H9 (cell line): ENCODE measurements around the gene ZNF160. TPM values are rescaled to one million over a fixed set of nuclear protein-coding genes. Genes with fewer than 3 reads are reported as not detected.

ENCODE experiments used
- DNase-seq: peaks from one replicate; pipeline ENCODE4 v3.0.0-alpha.2; 2017
- H2AFZ ChIP-seq: one replicate; pipeline ENCODE4 v1.6.1; 2013; ENCODE audit warnings: mild to moderate bottlenecking, low read length, control low read depth, moderate library complexity
- H2AK5ac ChIP-seq: 2 replicates; pipeline ENCODE4 v1.6.1; 2013; ENCODE audit warnings: low read length, control low read depth, mixed read lengths; ENCODE audit not compliant: insufficient read length
- H2BK120ac ChIP-seq: one replicate; pipeline ENCODE4 v1.6.1; 2013; ENCODE audit warnings: low read depth, mild to moderate bottlenecking, low read length, control low read depth, inconsistent platforms; ENCODE audit not compliant: poor library complexity, severe bottlenecking
- H2BK12ac ChIP-seq: 2 replicates; pipeline ENCODE4 v1.6.1; 2013; ENCODE audit warnings: low read length, control low read depth, mixed read lengths, low read depth; ENCODE audit not compliant: insufficient read length
- H2BK15ac ChIP-seq: 2 replicates; pipeline ENCODE4 v1.6.1; 2013; ENCODE audit warnings: low read depth, low read length, control low read depth
- H2BK20ac ChIP-seq: one replicate; pipeline ENCODE4 v1.6.1; 2013; ENCODE audit warnings: low read depth, mild to moderate bottlenecking, low read length, control low read depth, inconsistent platforms; ENCODE audit not compliant: poor library complexity, severe bottlenecking
- H2BK5ac ChIP-seq: 2 replicates; pipeline ENCODE4 v1.6.1; 2013; ENCODE audit warnings: low read length, control low read depth, mixed read lengths; ENCODE audit not compliant: insufficient read length
- H3K14ac ChIP-seq: 2 replicates; pipeline ENCODE4 v1.6.1; 2013; ENCODE audit warnings: low read length, control low read depth; ENCODE audit not compliant: insufficient read depth
- H3K18ac ChIP-seq: 2 replicates; pipeline ENCODE4 v1.6.1; 2013; ENCODE audit warnings: low read depth, mild to moderate bottlenecking, mixed read lengths, low read length, control low read depth; ENCODE audit not compliant: insufficient read length
- H3K23ac ChIP-seq: 2 replicates; pipeline ENCODE4 v1.6.1; 2013; ENCODE audit warnings: low read length, control low read depth, mixed read lengths, low read depth; ENCODE audit not compliant: insufficient read length
- H3K23me2 ChIP-seq: 2 replicates; pipeline ENCODE4 v1.6.1; 2013; ENCODE audit warnings: low read depth, mild to moderate bottlenecking, mixed read lengths, low read length, control low read depth; ENCODE audit not compliant: insufficient read length, poor library complexity, severe bottlenecking
- H3K27ac ChIP-seq: 2 replicates; pipeline ENCODE4 v1.5.1; 2013; ENCODE audit warnings: low read length, control low read depth, mixed read lengths, low read depth; ENCODE audit not compliant: insufficient read length
- H3K27me3 ChIP-seq: 2 replicates; pipeline ENCODE4 v1.6.1; 2013; ENCODE audit warnings: low read length, control low read depth, inconsistent platforms; ENCODE audit not compliant: insufficient read depth
- H3K4ac ChIP-seq: 2 replicates; pipeline ENCODE4 v1.6.1; 2013; ENCODE audit warnings: low read depth, mild to moderate bottlenecking, control low read depth, inconsistent platforms, low read length, moderate library complexity
- H3K4me1 ChIP-seq: 2 replicates; pipeline ENCODE4 v1.6.1; 2013; ENCODE audit warnings: low read length, control low read depth, inconsistent platforms; ENCODE audit not compliant: insufficient read depth
- H3K4me2 ChIP-seq: 2 replicates; pipeline ENCODE4 v1.6.1; 2013; ENCODE audit warnings: low read length, control low read depth, mixed read lengths; ENCODE audit not compliant: insufficient read length, insufficient read depth
- H3K56ac ChIP-seq: 2 replicates; pipeline ENCODE4 v1.6.1; 2013; ENCODE audit warnings: low read depth, mild to moderate bottlenecking, mixed read lengths, low read length, control low read depth; ENCODE audit not compliant: insufficient read length
- H3K79me1 ChIP-seq: 2 replicates; pipeline ENCODE4 v1.6.1; 2013; ENCODE audit warnings: low read depth, mild to moderate bottlenecking, moderate library complexity, low read length, control low read depth, inconsistent platforms; ENCODE audit not compliant: insufficient read depth, poor library complexity, severe bottlenecking
- H3K79me2 ChIP-seq: 2 replicates; pipeline ENCODE4 v1.6.1; 2013; ENCODE audit warnings: low read length, control low read depth, inconsistent platforms; ENCODE audit not compliant: insufficient read depth
- H3K9ac ChIP-seq: 2 replicates; pipeline ENCODE4 v1.6.1; 2013; ENCODE audit warnings: low read length, control low read depth, mixed read lengths; ENCODE audit not compliant: insufficient read length; ENCODE audit errors: extremely low read depth
- H3K9me3 ChIP-seq: one replicate; pipeline ENCODE4 v1.6.1; 2013; ENCODE audit warnings: low read depth, low read length, inconsistent platforms; ENCODE audit not compliant: control insufficient read depth
- H3T11ph ChIP-seq: one replicate; pipeline ENCODE4 v1.6.1; 2013; ENCODE audit warnings: mild to moderate bottlenecking, low read length, control low read depth, inconsistent platforms
- H4K20me1 ChIP-seq: one replicate; pipeline ENCODE4 v1.6.1; 2013; ENCODE audit not compliant: control insufficient read depth, insufficient read length, insufficient read depth
- H4K5ac ChIP-seq: 2 replicates; pipeline ENCODE4 v1.6.1; 2013; ENCODE audit warnings: low read depth, mild to moderate bottlenecking, mixed read lengths, low read length, control low read depth; ENCODE audit not compliant: insufficient read length
- H4K8ac ChIP-seq: replicated peaks from 2 replicates; pipeline ENCODE4 v1.6.1; 2013; ENCODE audit warnings: low read length, control low read depth, mixed read lengths, low read depth; ENCODE audit not compliant: insufficient read length
- H4K91ac ChIP-seq: 2 replicates; pipeline ENCODE4 v1.6.1; 2013; ENCODE audit warnings: low read depth, mild to moderate bottlenecking, moderate library complexity, mixed read lengths, low read length, control low read depth; ENCODE audit not compliant: insufficient read length
- H3K27ac Mint-ChIP-seq, 3 experiments: 2 replicates in 2 of 3; 3 replicates in 1 of 3; pipeline ENCODE4 v1.8.0; 2020 to 2021; ENCODE audit warnings: mixed read lengths in 3 of 3, mild to moderate bottlenecking in 1 of 3, moderate library complexity in 1 of 3
- H3K27me3 Mint-ChIP-seq: 2 replicates; pipeline ENCODE4 v1.8.0; 2021; ENCODE audit warnings: low read depth, mild to moderate bottlenecking, moderate library complexity, mixed read lengths
- H3K36me3 Mint-ChIP-seq, 3 experiments: 2 replicates in 2 of 3; 3 replicates in 1 of 3; pipeline ENCODE4 v1.8.0; 2020 to 2021; ENCODE audit warnings: low read depth in 3 of 3, mixed read lengths in 3 of 3; ENCODE audit not compliant: insufficient read depth in 1 of 3
- H3K4me1 Mint-ChIP-seq, 2 experiments: 2 replicates each; pipeline ENCODE4 v1.8.0; 2020; ENCODE audit warnings: mixed read lengths in 2 of 2
- H3K4me3 Mint-ChIP-seq, 2 experiments: 2 replicates in 1 of 2; 3 replicates in 1 of 2; pipeline ENCODE4 v1.8.0; 2020 to 2021; ENCODE audit warnings: mild to moderate bottlenecking in 2 of 2, mixed read lengths in 2 of 2, moderate library complexity in 1 of 2
- H3K9me3 Mint-ChIP-seq, 2 experiments: 2 replicates in 1 of 2; 3 replicates in 1 of 2; pipeline ENCODE4 v1.8.0; 2020; ENCODE audit warnings: mild to moderate bottlenecking in 2 of 2, mixed read lengths in 2 of 2, moderate library complexity in 1 of 2
- WGBS: extraction: QIAGEN DNeasy Blood & Tissue Kit; methylation state at CpG from one replicate; pipeline ENCODE4 v1.1.7; 2013; ENCODE audit warnings: missing lambda C conversion rate, low lambda C conversion rate, mixed read lengths; ENCODE audit not compliant: insufficient read length; ENCODE audit errors: extremely low coverage; 5-methylcytosine and 5-hydroxymethylcytosine counted together
- total RNA-seq: library from RNA; stranded (reverse); gene quantifications from 2 replicates; pipeline ENCODE4 v1.2.1, GENCODE V29; 2021
- TF ChIP-seq, protein P1 (sequence below): fragments of 200-600 bp; sonication (generic); conservative IDR thresholded peaks from 3 replicates; pipeline ENCODE4 v1.8.0; 2021; ENCODE audit warnings: antibody characterized with exemption, mild to moderate bottlenecking

Gene ZNF160
- total RNA-seq, 1 experiment from 2014 or later = 31.1 TPM

GRCh38 chr19:53034948-53035675 lies 68.1 kb downstream of the ZNF160 start:
- Histone ChIP-seq H3T11ph (no peak overlapping the region), H4K20me1 (no peaks in the 10 kb centered on the region), H4K8ac (no peak overlapping the region), H3K79me2 (no peaks in the 10 kb centered on the region), H3K23ac (no peak overlapping the region), H3K4me1 (no peaks in the 10 kb centered on the region), H3K27ac (no peak overlapping the region), H3K27me3 (no peaks in the 10 kb centered on the region), H4K91ac (no peak overlapping the region), H2BK12ac (no peak overlapping the region), H2AK5ac (no peak overlapping the region), H2BK15ac (no peak overlapping the region), H3K18ac (no peak overlapping the region), H2BK20ac (no peak overlapping the region), H3K4ac (no peak overlapping the region), H2AFZ (no peak overlapping the region), H3K9ac (no peak overlapping the region), H2BK5ac (no peak overlapping the region), H3K79me1 (no peaks in the 10 kb centered on the region), H3K9me3 (no peaks in the 10 kb centered on the region), H3K14ac (no peak overlapping the region), H4K5ac (no peak overlapping the region), H2BK120ac (no peak overlapping the region), H3K23me2 (peaks cover 5% of the 10 kb centered on the region), H3K4me2 (no peak overlapping the region), H3K56ac (no peak overlapping the region)
- Mint-ChIP-seq H3K9me3 (peaks cover 0 to 3% of the 10 kb centered on the region in 2 experiments; a peak in 3 of 5 replicates), H3K27me3 (peaks cover 13% of the 10 kb centered on the region), H3K36me3 (no peaks in the 10 kb centered on the region), H3K4me1 (peaks cover 4 to 5% of the 10 kb centered on the region in 2 experiments; a peak in 3 of 4 replicates), H3K27ac (no peak overlapping the region; a peak in 1 of 7 replicates), H3K4me3 (no peak overlapping the region)
- DNase-seq = no peak
- TF ChIP-seq, protein P1, sequence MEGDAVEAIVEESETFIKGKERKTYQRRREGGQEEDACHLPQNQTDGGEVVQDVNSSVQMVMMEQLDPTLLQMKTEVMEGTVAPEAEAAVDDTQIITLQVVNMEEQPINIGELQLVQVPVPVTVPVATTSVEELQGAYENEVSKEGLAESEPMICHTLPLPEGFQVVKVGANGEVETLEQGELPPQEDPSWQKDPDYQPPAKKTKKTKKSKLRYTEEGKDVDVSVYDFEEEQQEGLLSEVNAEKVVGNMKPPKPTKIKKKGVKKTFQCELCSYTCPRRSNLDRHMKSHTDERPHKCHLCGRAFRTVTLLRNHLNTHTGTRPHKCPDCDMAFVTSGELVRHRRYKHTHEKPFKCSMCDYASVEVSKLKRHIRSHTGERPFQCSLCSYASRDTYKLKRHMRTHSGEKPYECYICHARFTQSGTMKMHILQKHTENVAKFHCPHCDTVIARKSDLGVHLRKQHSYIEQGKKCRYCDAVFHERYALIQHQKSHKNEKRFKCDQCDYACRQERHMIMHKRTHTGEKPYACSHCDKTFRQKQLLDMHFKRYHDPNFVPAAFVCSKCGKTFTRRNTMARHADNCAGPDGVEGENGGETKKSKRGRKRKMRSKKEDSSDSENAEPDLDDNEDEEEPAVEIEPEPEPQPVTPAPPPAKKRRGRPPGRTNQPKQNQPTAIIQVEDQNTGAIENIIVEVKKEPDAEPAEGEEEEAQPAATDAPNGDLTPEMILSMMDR = no peak
- no CpG with 5 or more reads among the region's 4 CpGs for WGBS
